GM21526 (cell line): ENCODE data around the gene SAT2.

ENCODE experiments used
- ATAC-seq: cut with Tn5 transposase; IDR thresholded peaks from one replicate; pipeline ENCODE4 v1.9.1; 2021; ENCODE audit warnings: moderate library complexity; ENCODE audit not compliant: unreplicated experiment, low FRiP score

The SAT2 gene

DNA sequence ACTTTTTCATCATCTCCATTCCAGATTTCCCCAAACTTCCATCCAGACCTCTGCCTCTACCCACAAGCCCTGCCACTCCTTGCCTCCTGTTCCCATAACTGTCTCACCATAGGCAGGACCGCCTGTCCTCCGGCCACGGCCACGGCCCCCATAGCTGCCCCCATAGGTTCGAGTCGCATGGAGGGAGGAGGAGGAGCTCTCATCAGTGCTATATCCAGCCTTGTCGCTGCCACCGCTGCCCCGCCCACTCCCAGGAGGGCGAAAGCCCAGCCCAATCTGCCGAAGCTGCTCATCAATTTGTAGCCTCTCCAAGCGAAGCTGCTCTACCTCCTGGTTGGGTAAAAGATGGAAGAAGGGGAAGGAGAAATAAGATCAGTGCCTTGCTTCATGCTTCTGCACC lies 34.3 kb downstream of the SAT2 start:
- ATAC-seq, result no peak

DNA sequence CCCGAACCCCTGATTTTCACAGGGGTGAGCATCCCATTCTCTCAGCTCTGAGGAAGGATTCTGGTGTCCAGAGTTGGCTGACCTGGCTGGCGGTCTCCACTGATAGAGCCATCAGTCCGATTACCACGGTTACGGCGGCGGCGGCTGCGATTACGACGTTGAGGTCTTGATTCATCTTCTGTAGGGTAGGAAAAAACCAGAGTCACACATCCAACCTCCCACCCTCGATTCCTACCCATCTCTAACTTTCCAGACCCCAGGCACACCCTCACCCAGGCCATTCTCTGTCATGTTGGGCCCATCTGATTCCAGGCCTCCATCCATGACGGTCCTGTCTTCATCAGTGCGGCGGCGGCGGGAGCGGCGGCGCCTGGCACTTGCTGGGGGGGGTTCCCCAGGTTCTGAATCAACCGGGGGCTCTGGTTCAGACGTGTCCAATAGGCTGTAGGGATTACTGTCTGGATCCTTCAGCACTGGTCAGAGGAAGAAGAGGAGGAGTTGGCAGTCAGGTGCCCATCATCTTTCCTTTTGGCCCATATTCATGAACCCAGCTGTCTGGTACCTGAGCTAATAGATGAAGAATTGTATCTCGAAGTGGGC lies 35.1 kb downstream of the SAT2 start:
- no peak for ATAC-seq

DNA sequence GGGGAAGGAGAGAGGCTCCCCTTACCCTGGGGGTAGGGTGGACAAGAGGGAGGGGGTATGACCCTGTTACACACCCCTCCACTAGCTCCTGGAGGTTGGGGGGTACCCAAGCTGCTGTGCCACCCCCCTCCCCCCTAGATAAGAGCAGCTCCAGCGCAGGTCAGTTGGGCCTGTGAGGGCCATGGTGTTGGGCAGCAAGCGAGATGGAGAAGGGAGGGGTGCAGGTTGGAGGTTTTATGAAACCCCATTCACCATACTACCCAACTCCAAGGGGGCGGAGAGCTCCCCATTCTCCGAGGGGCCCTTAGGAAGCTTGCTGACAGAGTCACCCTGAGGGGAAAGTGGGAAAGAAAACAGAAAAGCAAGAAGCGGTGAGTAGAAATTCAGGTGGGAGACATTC lies 36.0 kb downstream of the SAT2 start:
- no peak for ATAC-seq

DNA sequence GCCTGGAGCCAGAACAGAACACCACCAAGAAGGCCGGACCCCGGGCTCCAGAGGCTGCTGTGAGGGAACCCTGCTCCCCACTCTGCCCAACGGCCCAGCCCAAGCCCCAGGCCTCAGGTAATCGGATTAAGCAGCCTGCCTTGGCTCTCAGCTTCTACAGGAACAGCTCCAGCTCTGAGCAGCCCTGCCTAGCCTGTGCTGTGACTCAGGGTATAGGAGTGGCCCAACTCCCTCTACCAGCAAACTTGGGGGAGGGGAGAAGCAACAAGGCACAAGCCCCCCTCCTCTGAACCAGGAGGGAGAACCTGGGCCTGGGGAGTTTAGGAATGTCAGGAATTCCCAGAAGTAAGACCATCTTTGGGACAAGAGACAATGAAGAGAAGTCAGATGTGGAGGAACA lies 36.9 kb downstream of the SAT2 start:
- ATAC-seq, result no peak

DNA sequence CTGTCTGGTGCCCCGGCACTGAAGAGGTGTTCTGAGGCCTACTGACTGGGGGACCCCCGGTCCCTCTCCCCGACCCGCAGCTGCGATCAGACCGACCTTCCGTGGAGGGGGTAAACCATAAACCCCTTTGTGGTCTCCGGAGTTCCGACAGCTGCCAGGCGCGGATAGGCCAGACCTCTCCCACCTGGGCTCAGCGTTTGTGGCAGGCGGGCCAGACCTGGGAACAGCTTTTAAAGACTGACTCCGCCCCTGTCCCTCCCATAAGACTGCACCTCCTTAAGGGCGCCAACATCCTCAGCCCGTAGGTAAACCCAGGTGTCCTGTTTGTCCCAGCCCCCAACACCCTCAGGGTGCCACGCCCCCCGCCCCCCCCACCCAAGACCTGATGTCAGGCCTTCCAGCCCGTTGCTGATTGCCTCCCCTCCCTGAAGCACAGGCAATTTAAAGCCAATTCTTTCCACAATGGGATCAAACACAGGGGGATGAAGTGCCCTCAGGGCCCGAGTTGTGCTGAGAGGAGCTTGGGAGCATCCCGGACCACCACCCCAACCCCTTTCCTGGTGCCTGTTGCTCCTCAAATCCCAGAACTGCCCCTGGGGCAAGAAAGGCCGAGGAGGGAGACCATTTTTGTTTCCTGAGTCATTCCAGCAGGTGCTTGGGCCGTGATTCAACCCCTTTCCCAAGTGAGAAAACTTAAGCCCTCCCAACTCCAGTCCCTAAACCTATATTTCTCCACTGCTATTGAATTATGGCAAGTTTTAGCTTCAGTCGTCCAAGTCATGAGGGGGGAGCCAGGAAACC lies 37.5 kb downstream of the SAT2 start, which contains the start of gene SOX15:
Gene SOX15 (minus strand): TSS at position 204 of the 801 bp plus-strand sequence. CDS start 418 bp downstream, outside the sequence.
- no peak for ATAC-seq

DNA sequence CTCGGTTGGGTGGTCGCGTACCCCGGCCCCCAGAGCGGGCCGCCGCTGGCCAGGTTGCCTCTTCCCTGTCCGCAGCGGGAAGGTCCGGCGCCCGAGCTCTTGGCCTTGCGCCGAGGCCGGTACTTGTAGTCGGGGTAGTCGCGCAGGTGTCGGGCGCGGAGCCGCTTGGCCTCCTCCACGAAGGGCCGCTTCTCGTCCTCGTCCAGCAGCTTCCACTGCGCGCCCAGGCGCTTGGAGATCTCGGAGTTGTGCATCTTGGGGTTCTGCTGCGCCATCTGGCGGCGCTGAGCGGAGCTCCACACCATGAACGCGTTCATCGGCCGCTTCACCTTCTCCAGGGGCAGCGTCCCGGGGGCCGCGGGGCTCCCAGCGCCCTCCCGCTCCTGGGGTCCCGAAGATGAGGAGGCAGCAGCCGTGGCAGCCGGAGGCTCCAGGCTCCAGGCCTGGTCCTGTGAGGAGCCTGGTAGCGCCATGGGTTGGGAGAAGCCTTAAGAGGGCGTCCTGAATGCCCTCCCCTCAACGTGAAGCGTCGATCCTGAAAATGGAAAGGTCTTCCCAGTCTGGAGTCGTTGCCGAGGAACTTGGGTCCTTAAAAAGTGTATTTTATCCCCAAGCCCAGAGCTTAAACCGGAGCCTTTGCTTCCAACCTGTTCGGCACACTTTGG lies 38.3 kb downstream of the SAT2 start:
- ATAC-seq, result no peak

DNA sequence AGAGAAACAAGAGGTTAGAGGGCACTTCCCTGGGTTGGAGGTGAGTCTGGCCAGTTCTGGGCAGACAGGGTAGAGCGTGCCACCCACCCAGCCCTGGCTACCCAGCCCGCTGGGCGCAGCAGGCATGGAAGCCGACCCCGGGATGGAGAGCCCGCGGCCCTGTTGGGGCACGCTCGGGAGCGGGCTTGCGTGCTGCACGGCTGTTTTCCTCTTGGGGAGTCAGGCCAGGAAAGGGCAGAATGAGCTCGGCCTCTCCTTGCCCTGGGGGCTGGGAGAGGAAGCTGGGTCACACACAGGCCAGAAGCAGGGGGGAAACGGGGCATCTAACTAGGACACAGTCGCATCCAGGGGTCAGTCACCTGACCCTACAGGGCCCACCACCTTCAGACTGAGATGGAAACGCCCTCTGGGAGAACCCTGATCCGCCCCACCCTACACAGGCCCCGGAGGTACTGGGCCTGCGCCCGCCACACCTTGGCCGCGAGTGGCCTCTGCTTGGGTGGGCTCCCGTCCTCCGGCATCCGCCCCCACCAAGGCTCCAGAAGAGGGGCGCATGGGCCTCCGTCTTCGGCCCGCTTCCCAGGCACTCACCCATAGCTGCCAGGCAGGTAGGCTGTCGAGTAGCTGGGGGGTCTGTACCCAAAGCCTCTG lies 38.9 kb downstream of the SAT2 start:
- no peak for ATAC-seq

DNA sequence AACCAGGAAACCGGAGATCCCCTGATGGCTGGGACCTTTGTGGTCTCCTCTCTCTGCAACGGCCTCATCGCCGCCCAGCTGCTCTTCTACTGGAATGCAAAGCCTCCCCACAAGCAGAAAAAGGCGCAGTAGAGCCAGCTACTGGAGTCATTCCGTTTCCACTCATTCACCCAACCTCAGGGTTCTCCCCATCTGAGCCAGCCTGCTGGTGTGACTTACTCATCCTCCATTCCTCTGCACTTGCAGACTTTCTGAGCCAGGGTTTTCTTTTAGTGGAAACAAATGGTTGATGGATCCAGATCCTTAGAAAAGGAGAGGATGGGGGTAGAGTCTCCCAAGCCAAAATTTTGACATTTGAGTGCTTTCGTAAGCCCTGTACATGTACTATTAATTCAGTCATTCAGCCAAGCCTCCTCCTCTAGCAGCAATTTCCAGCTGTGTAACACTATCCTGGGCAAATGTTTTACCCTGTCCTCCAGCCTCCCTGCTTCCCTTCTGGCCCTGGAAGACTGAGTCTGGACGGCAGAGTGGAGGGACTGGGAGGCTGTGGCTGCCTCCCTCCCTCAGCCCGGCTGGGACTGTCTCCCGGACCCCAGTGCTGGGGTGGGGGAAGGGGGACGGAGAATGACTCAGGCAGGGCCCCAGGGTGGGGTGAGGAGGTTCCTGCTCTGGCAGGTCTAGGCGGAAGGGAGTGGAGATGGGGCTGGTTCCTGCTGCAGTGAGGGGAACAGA lies 40.0 kb downstream of the SAT2 start:
- ATAC-seq, result no peak

DNA sequence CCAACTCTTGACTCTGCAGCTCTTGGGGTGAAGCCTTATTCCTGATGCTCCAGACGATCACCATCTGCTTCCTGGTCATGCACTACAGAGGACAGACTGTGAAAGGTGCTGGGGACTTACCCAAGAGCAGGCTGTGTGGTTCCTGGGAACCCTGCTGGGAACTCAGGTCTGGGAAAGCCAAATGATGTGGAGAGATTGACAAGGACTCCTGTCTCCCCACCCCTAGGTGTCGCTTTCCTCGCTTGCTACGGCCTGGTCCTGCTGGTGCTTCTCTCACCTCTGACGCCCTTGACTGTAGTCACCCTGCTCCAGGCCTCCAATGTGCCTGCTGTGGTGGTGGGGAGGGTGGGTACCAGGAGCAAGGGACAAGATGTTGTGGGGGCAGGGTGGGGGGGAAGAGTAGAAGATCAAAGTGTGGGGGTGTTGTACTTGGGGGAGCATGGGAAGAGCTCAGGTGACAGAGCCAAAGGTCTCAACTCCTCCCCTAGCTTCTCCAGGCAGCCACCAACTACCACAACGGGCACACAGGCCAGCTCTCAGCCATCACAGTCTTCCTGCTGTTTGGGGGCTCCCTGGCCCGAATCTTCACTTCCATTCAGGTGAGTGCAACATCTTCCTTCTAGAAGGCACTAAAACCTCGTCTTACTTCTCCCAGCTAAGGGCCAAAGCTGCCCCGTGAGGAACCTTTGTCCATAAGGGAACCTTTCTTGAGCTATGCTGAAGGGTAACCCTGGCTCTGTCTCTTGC lies 40.8 kb downstream of the SAT2 start:
- no peak for ATAC-seq

DNA sequence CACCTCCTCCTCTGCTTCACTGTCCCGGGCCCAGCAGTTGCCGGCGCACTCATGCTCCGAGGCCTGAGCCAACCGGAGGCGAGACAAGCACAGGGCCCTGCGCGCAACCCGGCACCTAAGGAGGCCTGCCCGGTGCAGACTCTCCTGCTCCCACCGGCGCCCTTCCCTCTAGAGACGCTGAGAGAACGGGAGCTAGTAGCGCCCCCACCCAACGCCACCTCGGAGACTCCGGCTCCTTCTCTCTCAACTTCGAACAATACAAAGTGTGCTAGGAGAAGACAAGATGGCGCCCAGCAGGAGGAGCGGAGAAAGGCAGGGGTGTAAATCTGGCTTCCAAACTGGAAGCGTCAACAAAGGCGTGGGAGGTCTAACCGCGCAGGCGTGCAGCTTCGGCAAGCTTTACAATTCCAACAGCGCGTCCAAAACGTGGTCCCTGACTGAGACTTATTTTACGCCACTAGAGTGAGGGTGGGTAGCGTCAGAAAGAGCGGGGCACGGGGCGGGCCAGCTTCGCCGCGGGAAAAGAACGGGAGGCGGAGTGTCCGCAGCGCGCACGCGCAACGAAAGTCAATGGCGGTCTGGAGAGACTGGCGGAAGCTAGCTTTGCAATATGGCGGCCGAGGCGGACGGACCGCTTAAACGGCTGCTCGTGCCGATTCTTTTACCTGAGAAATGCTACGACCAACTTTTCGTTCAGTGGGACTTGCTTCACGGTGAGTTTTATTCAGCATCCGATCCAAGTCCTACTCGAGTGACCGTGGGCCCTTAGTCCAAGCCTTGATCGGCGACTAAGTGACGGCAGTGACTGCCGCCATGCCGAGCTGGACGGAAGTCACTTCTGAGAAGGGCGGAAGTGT lies 44.1 kb downstream of the SAT2 start, which contains the start of gene MPDU1:
Gene MPDU1 (plus strand): TSS at position 600 of the 857 bp plus-strand sequence. CDS start 11 bp downstream, at position 611.
- ATAC-seq, result peak; percentile 46

DNA sequence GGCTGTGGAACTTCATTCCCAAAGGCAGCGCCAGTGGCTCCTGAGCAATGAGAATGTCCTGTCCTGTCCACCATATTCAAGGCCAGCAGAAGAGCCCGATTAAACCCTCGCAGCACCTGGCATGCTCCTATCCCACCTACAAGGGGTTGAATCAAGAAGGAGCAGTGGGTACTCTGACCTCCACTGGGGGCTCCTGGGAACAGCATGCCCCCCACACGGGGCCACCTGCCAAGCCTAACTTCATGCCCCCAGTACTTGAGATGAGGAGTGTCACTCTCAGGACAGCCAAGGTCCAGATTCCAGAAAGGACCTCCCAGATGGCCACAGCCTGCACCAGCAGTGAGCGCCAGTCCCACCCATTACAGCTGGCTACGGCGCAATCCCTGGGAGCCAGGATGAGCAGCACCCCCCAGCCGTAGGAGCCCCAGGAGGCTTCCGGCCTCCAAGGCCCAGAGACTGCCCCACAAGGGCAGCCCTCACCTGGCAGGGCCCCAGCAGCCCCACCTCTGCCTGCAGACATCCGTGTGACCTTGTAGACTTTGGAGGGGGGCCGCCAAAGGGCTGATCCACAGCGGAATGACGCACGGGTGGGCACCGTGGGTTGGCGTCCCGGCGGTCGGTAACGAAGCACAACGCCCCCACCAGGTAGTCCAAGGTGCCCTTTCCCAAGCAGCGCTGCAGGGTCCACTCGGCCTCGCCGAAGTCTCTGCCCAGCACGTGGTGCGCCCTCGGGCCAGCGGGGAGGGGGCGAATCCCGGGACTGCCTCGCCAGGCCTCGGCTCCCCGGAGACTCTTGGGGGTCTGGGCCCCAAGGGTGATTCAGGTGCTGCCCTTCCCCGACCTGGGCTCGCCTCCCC lies 45.0 kb downstream of the SAT2 start:
- ATAC-seq, result no peak

DNA sequence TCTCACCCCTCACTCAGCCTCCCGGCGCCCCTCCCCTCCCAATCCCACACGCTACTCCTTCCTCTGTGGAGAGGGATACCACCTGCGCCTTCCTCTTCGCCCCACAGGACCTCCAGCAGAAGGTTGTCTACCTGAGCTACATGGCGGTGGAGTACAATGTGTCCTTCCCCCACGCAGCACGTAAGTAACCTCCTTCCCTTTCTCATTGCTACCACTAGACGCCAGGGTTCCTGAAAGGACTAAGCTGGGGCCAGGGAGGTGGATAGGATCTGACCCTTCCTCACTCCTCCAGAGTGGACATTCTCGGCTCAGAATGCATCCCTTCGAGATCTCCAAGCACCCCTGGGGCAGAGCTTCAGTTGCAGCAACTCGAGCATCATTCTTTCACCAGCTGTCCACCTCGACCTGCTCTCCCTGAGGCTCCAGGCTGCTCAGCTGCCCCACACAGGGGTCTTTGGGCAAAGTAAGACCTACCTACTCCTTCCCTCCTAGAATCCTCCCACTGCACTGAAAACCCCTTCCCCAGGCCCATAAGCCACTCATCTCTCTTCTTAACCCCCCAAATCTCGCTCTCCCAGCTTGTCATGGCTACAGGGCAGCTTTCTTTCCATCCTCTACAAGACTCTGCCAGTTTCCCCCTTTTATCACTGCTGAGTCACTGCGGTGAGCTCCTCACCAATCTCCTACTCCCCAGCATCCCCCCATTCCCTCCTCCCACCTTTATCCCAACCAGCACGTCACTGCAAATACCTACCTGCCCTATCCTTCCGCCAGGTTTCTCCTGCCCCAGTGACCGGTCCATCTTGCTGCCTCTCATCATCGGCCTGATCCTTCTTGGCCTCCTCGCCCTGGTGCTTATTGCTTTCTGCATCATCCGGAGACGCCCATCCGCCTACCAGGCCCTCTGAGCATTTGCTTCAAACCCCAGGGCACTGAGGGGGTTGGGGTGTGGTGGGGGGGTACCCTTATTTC lies 46.7 kb downstream of the SAT2 start:
- no peak for ATAC-seq

DNA sequence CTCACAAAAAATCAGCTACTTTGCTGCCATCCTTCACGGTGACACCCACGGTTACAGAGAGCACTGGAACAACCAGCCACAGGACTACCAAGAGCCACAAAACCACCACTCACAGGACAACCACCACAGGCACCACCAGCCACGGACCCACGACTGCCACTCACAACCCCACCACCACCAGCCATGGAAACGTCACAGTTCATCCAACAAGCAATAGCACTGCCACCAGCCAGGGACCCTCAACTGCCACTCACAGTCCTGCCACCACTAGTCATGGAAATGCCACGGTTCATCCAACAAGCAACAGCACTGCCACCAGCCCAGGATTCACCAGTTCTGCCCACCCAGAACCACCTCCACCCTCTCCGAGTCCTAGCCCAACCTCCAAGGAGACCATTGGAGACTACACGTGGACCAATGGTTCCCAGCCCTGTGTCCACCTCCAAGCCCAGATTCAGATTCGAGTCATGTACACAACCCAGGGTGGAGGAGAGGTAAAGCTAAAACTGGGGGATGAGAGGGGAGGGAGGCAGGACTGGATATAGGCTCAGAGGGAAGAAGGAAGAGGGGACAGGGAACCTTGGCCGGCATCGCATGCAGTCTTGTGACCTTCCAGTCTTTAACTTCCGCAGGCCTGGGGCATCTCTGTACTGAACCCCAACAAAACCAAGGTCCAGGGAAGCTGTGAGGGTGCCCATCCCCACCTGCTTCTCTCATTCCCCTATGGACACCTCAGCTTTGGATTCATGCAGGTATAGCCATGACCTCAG lies 47.6 kb downstream of the SAT2 start:
- ATAC-seq, result no peak

DNA sequence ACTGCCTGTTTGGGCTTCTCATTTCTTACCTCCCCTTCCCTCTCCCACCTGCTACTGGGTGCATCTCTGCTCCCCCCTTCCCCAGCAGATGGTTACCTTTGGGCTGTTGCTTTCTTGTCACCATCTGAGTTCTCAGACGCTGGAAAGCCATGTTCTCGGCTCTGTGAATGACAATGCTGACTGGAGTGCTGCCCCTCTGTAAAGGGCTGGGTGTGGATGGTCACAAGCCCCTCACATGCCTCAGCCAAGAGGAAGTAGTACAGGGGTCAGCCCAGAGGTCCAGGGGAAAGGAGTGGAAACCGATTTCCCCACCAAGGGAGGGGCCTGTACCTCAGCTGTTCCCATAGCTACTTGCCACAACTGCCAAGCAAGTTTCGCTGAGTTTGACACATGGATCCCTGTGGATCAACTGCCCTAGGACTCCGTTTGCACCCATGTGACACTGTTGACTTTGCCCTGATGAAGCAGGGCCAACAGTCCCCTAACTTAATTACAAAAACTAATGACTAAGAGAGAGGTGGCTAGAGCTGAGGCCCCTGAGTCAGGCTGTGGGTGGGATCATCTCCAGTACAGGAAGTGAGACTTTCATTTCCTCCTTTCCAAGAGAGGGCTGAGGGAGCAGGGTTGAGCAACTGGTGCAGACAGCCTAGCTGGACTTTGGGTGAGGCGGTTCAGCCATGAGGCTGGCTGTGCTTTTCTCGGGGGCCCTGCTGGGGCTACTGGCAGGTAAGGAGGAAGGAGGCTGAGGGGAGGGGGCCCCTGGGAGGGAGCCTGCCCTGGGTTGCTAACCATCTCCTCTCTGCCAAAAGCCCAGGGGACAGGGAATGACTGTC lies 48.4 kb downstream of the SAT2 start, which contains the start of gene CD68:
Gene CD68 (plus strand): TSS at position 638 of the 833 bp plus-strand sequence. CDS start 40 bp downstream, at position 678.
- ATAC-seq, result no peak
